Parathyroid adenoma (tissue), 2 donors: ENCODE results near the gene JADE1.

Experiments
- H2AFZ ChIP-seq: fragments of 300-600 bp; sonication (generic); one replicate; pipeline ENCODE4 v1.7.0; 2017; ENCODE audit warnings: antibody characterized with exemption, mild to moderate bottlenecking
- H3K27ac ChIP-seq: fragments of 300-600 bp; sonication (generic); one replicate; pipeline ENCODE4 v1.7.0; 2017
- H3K27me3 ChIP-seq: fragments of 300-600 bp; sonication (generic); one replicate; pipeline ENCODE4 v1.7.0; 2017; ENCODE audit warnings: low read length; ENCODE audit not compliant: control insufficient read depth, insufficient read depth
- H3K36me3 ChIP-seq: fragments of 300-600 bp; sonication (generic); one replicate; pipeline ENCODE4 v1.7.0; 2017; ENCODE audit warnings: low read length; ENCODE audit not compliant: control insufficient read depth, insufficient read depth
- H3K4me1 ChIP-seq: fragments of 300-600 bp; sonication (generic); one replicate; pipeline ENCODE4 v1.7.0; 2017; ENCODE audit warnings: control low read depth
- H3K4me2 ChIP-seq: fragments of 300-600 bp; sonication (generic); one replicate; pipeline ENCODE4 v1.7.0; 2017; ENCODE audit warnings: low read length
- H3K4me3 ChIP-seq: fragments of 300-600 bp; sonication (generic); one replicate; pipeline ENCODE4 v1.7.0; 2017; ENCODE audit warnings: low read depth, low read length
- H3K79me2 ChIP-seq: fragments of 300-600 bp; sonication (generic); one replicate; pipeline ENCODE4 v1.7.0; 2017; ENCODE audit warnings: control low read depth
- H3K9ac ChIP-seq: fragments of 300-600 bp; sonication (generic); one replicate; pipeline ENCODE4 v1.7.0; 2017; ENCODE audit warnings: mild to moderate bottlenecking
- H3K9me3 ChIP-seq: fragments of 300-600 bp; sonication (generic); one replicate; pipeline ENCODE4 v1.7.0; 2017; ENCODE audit warnings: low read length; ENCODE audit not compliant: control insufficient read depth
- CTCF ChIP-seq: fragments of 300-600 bp; sonication (generic); IDR thresholded peaks from one replicate; pipeline ENCODE4 v1.7.0; 2017; ENCODE audit warnings: antibody characterized with exemption, mild to moderate bottlenecking
- donor health status: primary hyperparathyroidism.

Gene JADE1

GRCh38 chr4:128770807-128771206, 38.7 kb upstream of the JADE1 start:
- H2AFZ ChIP-seq, result no peak overlapping the region
- no peak for TF ChIP-seq CTCF
- H3K9ac ChIP-seq, result no peak overlapping the region
- H3K36me3 ChIP-seq, result no peaks in the 10 kb centered on the region
- H3K27ac ChIP-seq, result no peak overlapping the region
- H3K4me1 ChIP-seq, result no peaks in the 10 kb centered on the region
- H3K27me3 ChIP-seq, result no peaks in the 10 kb centered on the region
- H3K9me3 ChIP-seq, result no peaks in the 10 kb centered on the region
- H3K4me2 ChIP-seq, result no peak overlapping the region
- no peaks in the 10 kb centered on the region for H3K79me2 ChIP-seq
- H3K4me3 ChIP-seq, result no peak overlapping the region

- Histone ChIP-seq H3K9me3 (no peaks in the 10 kb centered on the region), H3K4me2 (no peak overlapping the region), H2AFZ (no peak overlapping the region), H3K36me3 (no peaks in the 10 kb centered on the region), H3K79me2 (no peaks in the 10 kb centered on the region), H3K27me3 (no peaks in the 10 kb centered on the region), H3K4me1 (no peaks in the 10 kb centered on the region), H3K9ac (no peak overlapping the region), H3K27ac (no peak overlapping the region), H3K4me3 (no peak overlapping the region)
- no peak for TF ChIP-seq CTCF
These were observed 34.0 kb upstream of the JADE1 start for GRCh38 chr4:128775477-128775876.

DNA sequence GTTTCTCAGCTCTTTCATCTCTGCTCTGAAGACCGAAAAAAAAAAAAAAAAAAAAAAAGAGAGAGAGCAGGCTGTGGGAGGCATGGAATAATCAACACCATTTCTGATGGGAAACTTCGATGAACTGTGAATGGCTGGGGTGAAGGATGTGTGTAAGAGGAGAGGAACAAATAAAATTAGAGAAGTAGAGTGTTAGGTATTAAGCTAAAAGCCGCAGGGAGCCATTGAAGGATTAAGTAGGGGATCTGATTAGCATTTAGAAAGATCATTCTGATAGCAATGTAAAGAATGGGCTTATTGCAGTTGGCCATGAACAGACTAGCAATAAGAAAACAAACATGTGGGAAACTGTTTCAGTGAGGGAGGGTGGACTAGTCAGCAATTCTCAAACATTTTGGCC, 33.6 kb upstream of the JADE1 start:
- Histone ChIP-seq H3K27ac (no peak overlapping the region), H3K36me3 (no peaks in the 10 kb centered on the region), H2AFZ (no peak overlapping the region), H3K4me3 (no peak overlapping the region), H3K4me2 (no peak overlapping the region), H3K9ac (no peak overlapping the region), H3K27me3 (no peaks in the 10 kb centered on the region), H3K9me3 (no peaks in the 10 kb centered on the region), H3K4me1 (no peaks in the 10 kb centered on the region), H3K79me2 (no peaks in the 10 kb centered on the region)
- no peak for TF ChIP-seq CTCF

DNA sequence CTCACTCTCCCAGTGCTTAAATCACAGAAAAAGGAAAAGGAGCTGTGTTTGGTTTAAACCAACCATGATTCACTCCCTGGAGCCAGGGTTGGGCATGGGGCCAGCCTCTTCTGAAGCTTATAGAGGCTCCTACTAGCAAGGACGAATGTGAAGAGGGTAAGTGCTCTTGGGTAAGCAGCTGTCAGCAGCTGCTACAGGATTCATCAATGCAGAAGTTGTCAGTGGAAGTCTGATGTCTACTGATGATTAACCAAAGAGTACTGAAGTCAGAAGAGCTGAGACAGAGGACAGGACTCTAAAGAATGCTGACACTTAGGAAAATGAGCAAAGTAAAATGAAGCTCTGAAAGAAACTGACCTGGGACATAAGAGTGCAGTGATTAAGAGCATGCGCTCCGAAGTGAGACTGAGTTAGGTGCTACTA, 32.7 kb upstream of the JADE1 start:
- no peak overlapping the region for H3K4me3 ChIP-seq
- H2AFZ ChIP-seq, result peak overlapping the region; percentile 33
- no peaks in the 10 kb centered on the region for H3K36me3 ChIP-seq
- H3K79me2 ChIP-seq, result no peaks in the 10 kb centered on the region
- H3K9ac ChIP-seq, result no peak overlapping the region
- TF ChIP-seq CTCF, result no peak
- H3K27me3 ChIP-seq, result no peaks in the 10 kb centered on the region
- no peak overlapping the region for H3K27ac ChIP-seq
- no peak overlapping the region for H3K4me2 ChIP-seq
- H3K4me1 ChIP-seq, result no peaks in the 10 kb centered on the region
- no peaks in the 10 kb centered on the region for H3K9me3 ChIP-seq

GRCh38 chr4:128780688-128781087, 28.8 kb upstream of the JADE1 start:
- no peaks in the 10 kb centered on the region for H3K36me3 ChIP-seq
- no peaks in the 10 kb centered on the region for H3K4me1 ChIP-seq
- H3K27me3 ChIP-seq, result no peaks in the 10 kb centered on the region
- no peak overlapping the region for H3K27ac ChIP-seq
- no peaks in the 10 kb centered on the region for H3K79me2 ChIP-seq
- H2AFZ ChIP-seq, result no peak overlapping the region
- no peak overlapping the region for H3K9ac ChIP-seq
- no peak for TF ChIP-seq CTCF
- H3K4me2 ChIP-seq, result no peak overlapping the region
- H3K4me3 ChIP-seq, result no peak overlapping the region
- no peaks in the 10 kb centered on the region for H3K9me3 ChIP-seq
